ENCODE measurements around the gene LMTK3. TPM values are rescaled to one million over a fixed set of nuclear protein-coding genes. Genes with fewer than 3 reads are reported as not detected.
A peak's percentile ranks its signal among the peaks of the same experiment; 100 is the strongest.
"Not testable (repeated sequence)": the region's sequence is repeated elsewhere in the genome, so short reads cannot be mapped to it uniquely, and the experiment has no call there.

Gene LMTK3
- polyA plus RNA-seq, 3 donors from 2014 or later: not detected

DNA sequence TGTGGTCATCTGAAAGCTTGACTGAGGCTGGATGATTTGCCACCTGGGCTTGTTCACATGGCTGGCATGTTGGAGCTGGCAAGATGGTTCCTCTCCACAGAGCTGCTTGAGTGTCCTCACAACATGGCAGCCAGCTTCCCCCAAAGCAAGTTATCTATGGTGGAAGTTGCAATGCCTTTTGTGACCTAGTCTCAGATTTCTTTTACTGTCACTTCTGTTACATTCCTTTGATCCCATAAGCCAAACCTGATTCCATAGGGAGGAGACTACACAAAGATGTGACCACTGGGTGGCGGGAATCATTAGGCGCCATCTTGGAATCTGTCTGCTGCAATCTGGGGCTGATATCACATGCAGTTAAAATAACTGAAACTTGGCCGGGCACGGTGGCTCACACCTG, 17.5 kb upstream of the LMTK3 start:
- DNase-seq: no peak
- Mint-ChIP-seq H3K9me3 (peaks cover 3 to 38% (median 9%) of the 10 kb centered on the region in 6 donors), H3K4me3 (no peak overlapping the region), H3K4me1 (no peaks in the 10 kb centered on the region), H3K27me3 (ENCODE audit: low read depth in 3 of 3) (peaks cover 2 to 9% (median 2%) of the 10 kb centered on the region in 3 donors), H3K27ac (no peak overlapping the region), H3K36me3 (peaks cover 0 to 3% (median 0%) of the 10 kb centered on the region in 3 donors)

DNA sequence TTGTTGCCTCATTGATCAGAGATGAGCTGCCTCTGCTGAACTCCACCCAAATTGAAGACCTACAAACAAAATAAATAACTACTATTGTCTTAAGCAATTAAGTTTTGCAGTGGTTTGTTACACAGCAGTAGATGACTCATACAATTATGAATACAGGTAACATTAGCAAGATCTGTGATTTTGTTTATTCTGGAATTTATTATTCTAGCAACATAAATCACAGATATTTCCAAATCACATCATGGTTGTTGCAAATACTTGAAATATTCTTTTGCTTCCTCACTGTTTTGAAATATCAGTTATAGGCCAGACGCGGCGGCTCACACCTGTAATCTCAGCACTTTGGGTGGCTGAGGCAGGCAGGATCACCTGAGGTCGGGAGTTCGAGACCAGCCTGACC, 13.1 kb upstream of the LMTK3 start:
- peaks cover 2 to 18% (median 4%) of the 10 kb centered on the region in 3 donors for H3K27me3 Mint-ChIP-seq (ENCODE audit: low read depth in 3 of 3)
- no peak overlapping the region for H3K4me3 Mint-ChIP-seq
- peaks cover 3 to 35% (median 10%) of the 10 kb centered on the region in 6 donors for H3K9me3 Mint-ChIP-seq
- H3K36me3 Mint-ChIP-seq: peaks cover 0 to 3% (median 0%) of the 10 kb centered on the region in 3 donors
- DNase-seq: no peak
- no peaks in the 10 kb centered on the region for H3K4me1 Mint-ChIP-seq
- H3K27ac Mint-ChIP-seq: no peak overlapping the region

DNA sequence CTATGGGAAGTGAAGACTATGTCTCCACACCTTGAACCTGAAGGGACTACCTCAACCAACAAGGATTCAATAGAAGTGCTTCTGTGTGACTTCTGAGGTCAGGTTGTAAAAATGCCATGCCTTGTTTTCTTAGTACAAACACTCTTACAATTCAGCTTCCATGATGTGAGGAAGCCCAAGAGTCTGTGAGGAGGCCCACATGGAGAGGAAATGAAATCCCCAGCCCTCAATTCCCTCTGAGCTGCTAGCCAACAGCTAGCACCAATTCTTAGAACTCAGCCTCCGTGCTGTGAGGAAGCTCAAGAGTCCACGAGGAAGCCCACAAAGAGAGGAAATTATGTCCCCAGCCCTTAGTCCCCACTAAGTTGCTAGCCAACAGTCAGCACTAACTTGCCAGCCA, 12.6 kb upstream of the LMTK3 start:
- H3K27ac Mint-ChIP-seq: no peak overlapping the region
- H3K4me3 Mint-ChIP-seq: no peak overlapping the region
- H3K9me3 Mint-ChIP-seq: peaks cover 3 to 30% (median 9%) of the 10 kb centered on the region in 6 donors
- DNase-seq: no peak
- H3K36me3 Mint-ChIP-seq: peaks cover 0 to 3% (median 0%) of the 10 kb centered on the region in 3 donors
- H3K4me1 Mint-ChIP-seq: no peaks in the 10 kb centered on the region
- H3K27me3 Mint-ChIP-seq (ENCODE audit: low read depth in 3 of 3): peaks cover 0 to 18% (median 4%) of the 10 kb centered on the region in 3 donors

DNA sequence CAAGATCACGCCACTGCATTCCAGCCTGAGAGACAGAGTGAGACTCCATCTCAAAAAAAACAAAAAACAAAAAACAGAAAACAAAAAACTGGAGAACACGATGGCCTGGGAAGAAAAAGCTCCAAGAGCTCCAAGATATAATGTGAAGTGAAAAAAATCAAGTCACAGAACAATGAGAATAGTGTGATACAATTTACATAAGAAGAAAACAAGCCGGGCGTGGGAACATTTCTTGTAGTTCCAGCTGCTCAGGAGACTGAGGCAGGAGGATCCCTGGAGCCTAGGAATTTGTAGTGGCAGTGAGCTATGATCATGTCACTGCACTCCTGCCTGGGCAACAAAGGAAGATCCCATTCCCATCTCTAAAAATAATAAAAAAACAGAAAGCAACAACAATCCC, 8.5 kb upstream of the LMTK3 start:
- DNase-seq: no peak
- H3K9me3 Mint-ChIP-seq: peaks cover 0 to 12% (median 2%) of the 10 kb centered on the region in 6 donors
- H3K36me3 Mint-ChIP-seq: no peaks in the 10 kb centered on the region
- no peak overlapping the region for H3K27ac Mint-ChIP-seq
- H3K4me3 Mint-ChIP-seq: no peak overlapping the region
- peaks cover 4 to 21% (median 6%) of the 10 kb centered on the region in 3 donors for H3K27me3 Mint-ChIP-seq (ENCODE audit: low read depth in 3 of 3)
- no peaks in the 10 kb centered on the region for H3K4me1 Mint-ChIP-seq

DNA sequence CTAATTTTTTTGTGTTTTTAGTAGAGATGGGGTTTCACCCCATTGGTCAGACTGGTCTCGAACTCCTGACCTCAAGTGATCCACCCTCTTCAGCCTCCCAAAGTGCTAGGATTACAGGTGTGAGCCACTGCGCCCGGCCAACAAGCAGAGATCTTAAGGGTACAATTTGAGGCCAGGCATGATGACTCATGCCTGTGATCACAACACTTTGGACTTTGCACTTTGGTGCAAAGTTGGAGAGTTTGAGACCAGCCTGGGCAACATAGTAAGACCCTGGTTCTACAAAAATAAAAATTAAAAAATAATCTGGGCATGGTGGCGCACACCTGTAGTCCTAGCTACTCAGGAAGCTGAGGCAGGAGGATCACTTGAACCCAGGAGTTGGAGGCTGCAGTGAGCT, 7.8 kb upstream of the LMTK3 start:
- peaks cover 4 to 18% (median 4%) of the 10 kb centered on the region in 3 donors for H3K27me3 Mint-ChIP-seq (ENCODE audit: low read depth in 3 of 3)
- H3K4me3 Mint-ChIP-seq, DNase-seq, H3K36me3 Mint-ChIP-seq, H3K4me1 Mint-ChIP-seq, H3K9me3 Mint-ChIP-seq, H3K27ac Mint-ChIP-seq: not testable (repeated sequence)

DNA sequence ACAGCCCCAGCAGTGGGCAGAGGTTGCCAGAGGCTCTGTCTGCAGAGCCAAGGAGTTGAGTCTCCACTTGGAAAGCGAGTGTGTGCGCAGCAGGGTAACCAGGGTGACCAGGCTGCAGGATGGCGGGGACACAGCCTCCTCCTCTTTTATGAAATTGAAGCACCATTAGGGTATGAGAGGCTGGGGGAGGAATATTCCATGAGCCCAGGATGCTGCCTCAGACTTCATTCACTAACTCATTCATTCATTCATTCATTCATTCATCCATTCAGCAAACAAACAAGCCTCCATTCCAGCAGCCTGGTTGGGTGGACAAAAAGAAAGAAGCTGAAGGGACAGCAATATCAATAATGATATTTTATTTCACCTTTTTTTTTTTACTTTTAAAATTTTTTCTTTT, 6.6 kb upstream of the LMTK3 start:
- Mint-ChIP-seq H3K27me3 (ENCODE audit: low read depth in 3 of 3) (peaks cover 4 to 13% (median 7%) of the 10 kb centered on the region in 3 donors), H3K36me3 (no peaks in the 10 kb centered on the region), H3K9me3 (no peaks in the 10 kb centered on the region), H3K27ac (no peak overlapping the region), H3K4me1 (peaks cover 4 to 6% of the 10 kb centered on the region in 2 donors), H3K4me3 (no peak overlapping the region)
- no peak for DNase-seq

DNA sequence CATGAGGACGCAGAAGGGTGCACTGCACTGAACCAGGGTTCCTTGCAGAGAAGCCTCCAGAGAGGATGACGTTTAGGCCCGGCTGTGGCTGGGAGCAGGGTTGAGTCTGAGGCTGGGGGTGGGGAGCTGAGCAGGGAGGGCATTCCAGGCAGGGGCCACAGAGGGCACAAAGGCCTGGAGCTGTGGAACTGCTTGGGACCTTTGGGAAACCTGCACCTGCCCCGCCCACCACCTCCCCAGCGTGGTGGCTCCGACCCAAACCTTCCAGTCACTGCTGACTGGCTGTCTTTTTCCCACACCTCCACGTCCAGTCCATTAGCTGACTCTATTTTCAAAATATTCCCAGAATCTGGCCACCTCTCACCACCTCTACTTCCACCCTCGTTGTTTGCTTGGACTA, 4.9 kb upstream of the LMTK3 start:
- H3K9me3 Mint-ChIP-seq: no peaks in the 10 kb centered on the region
- H3K27ac Mint-ChIP-seq: no peak overlapping the region
- H3K4me1 Mint-ChIP-seq: peaks cover 4 to 6% of the 10 kb centered on the region in 2 donors
- H3K36me3 Mint-ChIP-seq: no peaks in the 10 kb centered on the region
- H3K27me3 Mint-ChIP-seq (ENCODE audit: low read depth in 3 of 3): peaks cover 4 to 10% (median 7%) of the 10 kb centered on the region in 3 donors
- DNase-seq: no peak
- H3K4me3 Mint-ChIP-seq: no peak overlapping the region

DNA sequence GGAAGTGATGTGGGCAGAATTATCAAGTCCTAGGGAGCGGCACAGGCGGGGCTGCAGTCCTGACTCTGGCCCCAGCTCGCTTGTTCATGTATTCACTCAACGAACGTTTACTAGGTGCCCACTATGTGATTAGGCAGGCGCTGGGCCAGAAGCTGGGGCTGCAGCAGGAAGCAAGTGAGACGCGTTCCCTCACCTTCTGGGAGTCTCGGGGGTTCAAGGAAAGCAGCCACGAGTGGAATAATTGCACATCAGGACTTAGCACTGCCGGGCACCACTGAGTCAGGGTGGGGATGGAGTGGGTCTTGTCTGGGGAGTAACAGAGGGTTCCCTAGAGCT, 2.5 kb upstream of the LMTK3 start:
- peak overlapping the region in 3 of 6 donors; percentile 46 to 73 (median 68) for H3K27ac Mint-ChIP-seq
- H3K36me3 Mint-ChIP-seq: no peaks in the 10 kb centered on the region
- no peak for DNase-seq
- H3K4me1 Mint-ChIP-seq: peaks cover 14% of the 10 kb centered on the region in 2 donors
- H3K27me3 Mint-ChIP-seq (ENCODE audit: low read depth in 3 of 3): peaks cover 3 to 9% (median 7%) of the 10 kb centered on the region in 3 donors
- no peaks in the 10 kb centered on the region for H3K9me3 Mint-ChIP-seq
- peak overlapping the region in 1 of 5 donors; percentile 45 for H3K4me3 Mint-ChIP-seq

DNA sequence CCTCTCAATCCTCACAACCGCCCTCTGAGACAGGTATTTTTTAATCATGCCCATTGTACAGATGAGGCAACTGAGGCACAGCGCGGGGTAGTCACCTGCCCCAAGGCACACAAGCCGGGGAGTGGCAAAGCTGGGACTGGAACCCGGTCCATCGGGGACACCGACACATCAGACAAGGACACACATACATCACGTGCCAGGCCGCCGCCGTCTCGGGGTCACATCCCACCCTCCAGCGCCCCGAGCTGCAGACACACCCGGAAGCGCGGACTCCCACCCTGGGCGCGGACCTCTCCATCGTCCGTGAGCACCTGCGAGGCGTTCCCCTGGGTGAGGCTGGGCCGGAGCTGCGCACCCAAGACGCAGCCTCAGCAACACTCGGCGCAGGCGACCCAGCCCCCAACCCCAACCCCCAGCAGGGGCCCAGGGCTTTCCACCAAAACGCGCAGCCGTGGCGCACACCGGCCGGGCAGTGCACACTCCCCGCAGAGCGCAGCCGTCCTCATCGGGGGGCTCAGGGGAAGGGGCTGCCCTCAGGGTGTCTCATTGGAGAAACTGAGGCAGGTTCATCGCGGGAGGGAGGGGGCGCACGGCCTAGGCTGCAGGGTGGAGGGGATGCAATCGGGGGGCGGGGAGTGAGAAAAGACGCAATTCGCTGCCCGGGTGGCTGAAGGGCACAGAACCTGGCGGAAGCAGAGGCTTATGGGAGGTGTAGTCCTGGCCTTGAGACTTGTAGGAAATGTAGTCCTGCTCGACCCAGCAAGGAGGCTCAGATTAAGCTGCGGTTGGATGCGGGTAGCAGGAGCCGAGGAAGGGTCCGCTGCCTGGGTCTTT, 1.9 kb upstream of the LMTK3 start:
- peak; percentile 38 to 50 (median 39) for DNase-seq
- Mint-ChIP-seq H3K36me3 (no peaks in the 10 kb centered on the region), H3K4me3 (no peak overlapping the region), H3K4me1 (peaks cover 14% of the 10 kb centered on the region in 2 donors), H3K9me3 (no peaks in the 10 kb centered on the region), H3K27ac (peak overlapping the region in 3 of 6 donors; percentile 46 to 73 (median 68)), H3K27me3 (ENCODE audit: low read depth in 3 of 3) (peaks cover 1 to 9% (median 9%) of the 10 kb centered on the region in 3 donors)

DNA sequence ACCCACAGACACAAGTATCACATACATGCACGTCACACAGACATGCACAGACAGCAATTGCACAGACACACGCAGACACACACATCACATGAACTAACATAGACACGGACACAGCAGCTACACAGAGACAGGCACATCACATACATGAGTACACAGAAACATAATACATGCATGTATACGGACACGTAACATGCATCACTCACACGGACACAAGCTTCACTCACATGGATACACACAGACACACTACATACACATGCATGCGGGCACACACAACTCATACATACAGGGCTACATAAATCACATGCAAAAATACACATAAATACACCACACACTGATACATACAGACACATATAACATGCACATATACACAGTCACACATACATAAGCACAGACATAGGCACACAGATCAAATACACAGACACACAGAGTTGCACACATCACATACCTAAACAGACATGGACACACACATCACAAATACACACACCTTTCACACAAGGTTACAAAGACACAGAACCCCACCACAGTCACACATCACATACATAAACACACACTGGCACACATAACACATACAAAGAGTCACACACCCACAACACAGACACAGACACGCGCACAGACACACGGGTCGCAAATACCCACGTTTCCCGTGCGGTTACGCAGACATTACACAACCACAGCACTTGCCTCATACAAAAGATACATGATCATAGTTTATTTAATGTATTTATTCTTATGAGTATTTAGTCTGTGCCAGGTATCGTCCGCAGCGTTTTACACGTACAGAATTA, 1.1 kb upstream of the LMTK3 start:
- Mint-ChIP-seq H3K36me3 (no peaks in the 10 kb centered on the region), H3K9me3 (no peaks in the 10 kb centered on the region), H3K27ac (no peak overlapping the region), H3K4me3 (no peak overlapping the region), H3K4me1 (peaks cover 14% of the 10 kb centered on the region in 2 donors), H3K27me3 (ENCODE audit: low read depth in 3 of 3) (peaks cover 0 to 9% (median 7%) of the 10 kb centered on the region in 3 donors)
- no peak for DNase-seq

DNA sequence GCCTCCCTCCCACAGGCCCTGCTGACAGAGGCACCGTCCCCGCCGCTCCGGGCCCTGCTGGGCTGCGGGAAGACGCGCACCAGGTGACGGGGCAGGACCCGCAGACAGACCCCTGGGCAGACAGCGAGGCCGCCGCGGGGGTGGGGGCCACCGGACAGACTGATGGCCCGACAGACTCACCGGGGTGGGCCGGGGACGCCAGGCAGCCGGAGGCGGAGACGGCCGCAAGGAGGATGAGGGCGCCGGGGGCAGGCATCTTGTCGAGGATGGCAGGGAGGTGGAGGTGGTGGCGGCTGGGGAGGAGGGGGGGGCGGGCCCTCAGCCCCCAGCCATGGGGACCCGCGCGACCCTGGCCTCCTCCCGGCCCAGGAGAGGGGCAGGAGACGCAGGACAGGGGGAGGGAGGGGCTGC, 309 bp downstream of the LMTK3 start:
- no peak overlapping the region for H3K4me3 Mint-ChIP-seq
- H3K27me3 Mint-ChIP-seq (ENCODE audit: low read depth in 3 of 3): peaks cover 0 to 7% (median 7%) of the 10 kb centered on the region in 3 donors
- no peak for DNase-seq
- H3K9me3 Mint-ChIP-seq: no peaks in the 10 kb centered on the region
- H3K4me1 Mint-ChIP-seq: peaks cover 14% of the 10 kb centered on the region in 2 donors
- no peaks in the 10 kb centered on the region for H3K36me3 Mint-ChIP-seq
- H3K27ac Mint-ChIP-seq: no peak overlapping the region

DNA sequence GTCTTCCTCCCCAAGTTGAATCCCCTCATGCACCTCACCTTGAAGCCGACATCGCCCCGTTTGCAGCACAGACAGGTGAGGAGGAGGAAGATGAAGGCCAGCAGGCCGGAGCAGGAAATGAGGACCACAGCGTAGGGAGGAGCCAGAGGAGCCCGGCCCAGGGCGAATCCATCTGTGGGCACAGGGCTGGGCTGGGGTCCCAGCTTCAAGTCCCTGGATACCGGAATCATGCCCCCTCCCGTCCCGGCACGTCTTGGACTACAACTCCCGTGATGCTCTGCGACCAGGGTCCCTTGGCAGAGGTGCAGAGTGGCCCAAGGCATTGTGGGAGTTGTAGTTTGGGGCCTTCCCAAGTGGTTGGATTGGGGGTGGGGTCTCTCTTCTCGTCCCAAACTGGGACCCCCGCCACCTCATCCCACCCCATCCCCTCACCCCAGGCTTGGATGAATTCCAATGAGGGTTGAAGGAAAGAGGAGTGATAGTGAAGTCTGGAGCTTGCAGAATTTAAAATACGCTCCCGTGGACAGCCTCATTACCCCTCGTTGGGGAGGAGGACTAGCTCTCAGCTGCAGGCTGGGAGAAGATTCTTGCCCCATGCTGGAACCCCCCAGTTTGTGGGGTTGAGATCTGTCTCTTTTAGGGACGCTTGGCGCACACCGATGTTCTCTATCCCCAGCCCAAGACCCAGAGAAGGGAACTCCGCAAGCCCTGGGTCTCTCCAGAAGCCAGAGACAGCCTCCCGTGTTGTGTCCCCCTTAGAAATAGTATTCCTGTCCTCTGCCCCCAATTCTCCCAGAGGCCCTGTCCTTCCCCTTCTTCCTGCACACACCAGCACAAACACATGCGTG, 990 bp downstream of the LMTK3 start:
- no peaks in the 10 kb centered on the region for H3K9me3 Mint-ChIP-seq
- H3K27ac Mint-ChIP-seq: no peak overlapping the region
- peaks cover 14% of the 10 kb centered on the region in 2 donors for H3K4me1 Mint-ChIP-seq
- peak; percentile 57 to 60 (median 60) for DNase-seq
- H3K4me3 Mint-ChIP-seq: peak overlapping the region; percentile 33 to 64 (median 59)
- no peaks in the 10 kb centered on the region for H3K36me3 Mint-ChIP-seq
- peaks cover 0 to 8% (median 7%) of the 10 kb centered on the region in 3 donors for H3K27me3 Mint-ChIP-seq (ENCODE audit: low read depth in 3 of 3)

DNA sequence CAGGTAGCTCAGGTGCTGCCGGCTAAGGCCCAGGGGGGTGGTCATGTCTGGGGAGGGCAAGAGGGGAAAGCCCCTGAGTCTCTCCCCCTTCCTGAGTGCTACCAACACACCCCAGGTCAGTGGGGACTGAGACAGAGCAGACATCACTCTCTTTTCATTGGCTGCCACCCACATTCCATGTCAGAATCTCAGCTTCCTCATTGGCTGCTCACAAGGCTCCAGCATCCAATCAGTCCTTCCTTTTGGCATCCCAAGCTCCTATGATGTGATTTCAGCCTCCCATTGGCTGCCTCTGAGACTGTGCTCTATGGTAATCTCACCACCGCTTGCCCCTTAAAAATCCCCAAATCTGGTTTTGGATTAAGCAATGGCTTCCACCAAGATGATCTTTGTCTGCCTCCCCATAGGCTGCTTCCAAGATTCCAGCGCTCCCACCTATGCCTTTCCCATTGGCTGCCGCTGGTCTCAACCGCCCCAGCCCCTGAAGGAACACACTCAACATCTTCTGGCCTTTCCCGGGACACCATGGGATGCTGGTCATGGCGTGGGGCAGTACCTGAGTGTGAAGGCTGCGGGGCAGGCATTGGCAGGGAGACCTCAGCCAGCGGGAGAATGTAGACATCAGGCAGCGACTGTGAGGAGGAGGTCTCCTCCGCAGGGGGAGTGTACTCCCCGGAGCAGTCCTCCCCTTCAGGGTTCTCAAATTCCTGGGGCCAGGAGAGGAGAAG, 2.0 kb downstream of the LMTK3 start:
- Mint-ChIP-seq H3K4me3 (no peak overlapping the region), H3K36me3 (no peaks in the 10 kb centered on the region), H3K4me1 (peaks cover 14% of the 10 kb centered on the region in 2 donors), H3K9me3 (no peaks in the 10 kb centered on the region), H3K27ac (peak overlapping the region in 1 of 6 donors; percentile 35), H3K27me3 (ENCODE audit: low read depth in 3 of 3) (peaks cover 0 to 8% (median 7%) of the 10 kb centered on the region in 3 donors)
- DNase-seq: no peak

All from immature natural killer cell (primary cell).